ENCODE measurements around the gene MED28.

DNA sequence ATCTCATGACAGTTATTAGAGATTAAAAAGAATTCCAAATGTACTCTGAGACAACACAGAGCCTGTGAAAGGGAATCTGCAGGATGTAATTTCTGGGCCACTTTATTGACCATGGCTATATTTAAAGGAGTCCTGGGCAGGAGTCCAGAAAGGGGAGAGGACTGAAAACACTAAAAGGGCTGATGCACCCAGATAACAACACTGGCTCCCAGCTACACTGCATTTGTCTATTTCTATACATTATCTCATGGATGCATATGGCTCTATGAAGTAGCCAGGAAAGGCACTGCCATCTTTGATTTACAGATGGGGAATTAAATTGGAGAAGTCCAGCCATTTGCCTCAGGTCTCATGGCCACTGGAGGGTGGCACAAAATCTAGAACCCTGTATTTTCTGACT is 56.0 kb downstream of the MED28 start:
- no peak for TF ChIP-seq OVOL2 (CRISPR knock-in tag; IDR thresholded peaks at IDR 0.05; ENCODE audit: borderline replicate concordance)
- TF ChIP-seq, protein P1, sequence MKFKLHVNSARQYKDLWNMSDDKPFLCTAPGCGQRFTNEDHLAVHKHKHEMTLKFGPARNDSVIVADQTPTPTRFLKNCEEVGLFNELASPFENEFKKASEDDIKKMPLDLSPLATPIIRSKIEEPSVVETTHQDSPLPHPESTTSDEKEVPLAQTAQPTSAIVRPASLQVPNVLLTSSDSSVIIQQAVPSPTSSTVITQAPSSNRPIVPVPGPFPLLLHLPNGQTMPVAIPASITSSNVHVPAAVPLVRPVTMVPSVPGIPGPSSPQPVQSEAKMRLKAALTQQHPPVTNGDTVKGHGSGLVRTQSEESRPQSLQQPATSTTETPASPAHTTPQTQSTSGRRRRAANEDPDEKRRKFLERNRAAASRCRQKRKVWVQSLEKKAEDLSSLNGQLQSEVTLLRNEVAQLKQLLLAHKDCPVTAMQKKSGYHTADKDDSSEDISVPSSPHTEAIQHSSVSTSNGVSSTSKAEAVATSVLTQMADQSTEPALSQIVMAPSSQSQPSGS (CRISPR knock-in tag; IDR thresholded peaks at IDR 0.05; ENCODE audit: borderline replicate concordance, low read depth): no peak
- no peak for TF ChIP-seq ZNF671 (CRISPR knock-in tag; IDR thresholded peaks at IDR 0.05)
- TF ChIP-seq, protein P2, sequence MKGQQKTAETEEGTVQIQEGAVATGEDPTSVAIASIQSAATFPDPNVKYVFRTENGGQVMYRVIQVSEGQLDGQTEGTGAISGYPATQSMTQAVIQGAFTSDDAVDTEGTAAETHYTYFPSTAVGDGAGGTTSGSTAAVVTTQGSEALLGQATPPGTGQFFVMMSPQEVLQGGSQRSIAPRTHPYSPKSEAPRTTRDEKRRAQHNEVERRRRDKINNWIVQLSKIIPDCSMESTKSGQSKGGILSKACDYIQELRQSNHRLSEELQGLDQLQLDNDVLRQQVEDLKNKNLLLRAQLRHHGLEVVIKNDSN (CRISPR knock-in tag; IDR thresholded peaks at IDR 0.05): no peak
- TF ChIP-seq, protein P3, sequence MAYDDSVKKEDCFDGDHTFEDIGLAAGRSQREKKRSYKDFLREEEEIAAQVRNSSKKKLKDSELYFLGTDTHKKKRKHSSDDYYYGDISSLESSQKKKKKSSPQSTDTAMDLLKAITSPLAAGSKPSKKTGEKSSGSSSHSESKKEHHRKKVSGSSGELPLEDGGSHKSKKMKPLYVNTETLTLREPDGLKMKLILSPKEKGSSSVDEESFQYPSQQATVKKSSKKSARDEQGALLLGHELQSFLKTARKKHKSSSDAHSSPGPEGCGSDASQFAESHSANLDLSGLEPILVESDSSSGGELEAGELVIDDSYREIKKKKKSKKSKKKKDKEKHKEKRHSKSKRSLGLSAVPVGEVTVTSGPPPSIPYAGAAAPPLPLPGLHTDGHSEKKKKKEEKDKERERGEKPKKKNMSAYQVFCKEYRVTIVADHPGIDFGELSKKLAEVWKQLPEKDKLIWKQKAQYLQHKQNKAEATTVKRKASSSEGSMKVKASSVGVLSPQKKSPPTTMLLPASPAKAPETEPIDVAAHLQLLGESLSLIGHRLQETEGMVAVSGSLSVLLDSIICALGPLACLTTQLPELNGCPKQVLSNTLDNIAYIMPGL (CRISPR knock-in tag; IDR thresholded peaks at IDR 0.05): no peak
